GM19238 (cell line): ENCODE data around the gene PPA2.
A peak's percentile ranks its signal among the peaks of the same experiment; 100 is the strongest.

Source experiments
- DNase-seq: peaks from one replicate; pipeline ENCODE4 v3.0.0; 2011; ENCODE audit warnings: low spot score; ENCODE audit not compliant: insufficient read length

PPA2 gene

GRCh38 chr4:105399532-105400161 lies 74.2 kb downstream of the PPA2 start:
- DNase-seq, result no peak

- DNase-seq, result no peak
Observed at GRCh38 chr4:105392858-105393257, 81.0 kb downstream of the PPA2 start.

GRCh38 chr4:105389167-105389566 lies 84.7 kb downstream of the PPA2 start:
- DNase-seq, result no peak

DNA sequence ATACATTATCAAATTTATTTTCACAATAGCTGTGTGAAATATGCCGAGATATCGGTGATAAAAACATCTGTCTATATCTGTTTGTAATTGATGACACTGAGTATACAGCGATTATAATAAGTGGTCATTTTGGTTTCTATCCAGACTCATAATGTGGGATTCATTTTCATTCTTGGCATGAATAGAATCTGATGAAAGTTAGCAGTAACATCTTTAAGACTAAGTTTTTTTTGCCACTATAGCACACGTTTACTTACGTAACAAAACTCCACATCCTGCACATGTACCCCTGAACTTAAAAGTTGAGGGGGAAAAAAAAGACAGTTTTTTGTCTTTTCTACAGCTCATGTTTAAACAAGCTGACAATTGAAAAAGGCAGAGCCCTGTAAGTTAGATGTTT lies 86.4 kb downstream of the PPA2 start:
- DNase-seq, result no peak

DNA sequence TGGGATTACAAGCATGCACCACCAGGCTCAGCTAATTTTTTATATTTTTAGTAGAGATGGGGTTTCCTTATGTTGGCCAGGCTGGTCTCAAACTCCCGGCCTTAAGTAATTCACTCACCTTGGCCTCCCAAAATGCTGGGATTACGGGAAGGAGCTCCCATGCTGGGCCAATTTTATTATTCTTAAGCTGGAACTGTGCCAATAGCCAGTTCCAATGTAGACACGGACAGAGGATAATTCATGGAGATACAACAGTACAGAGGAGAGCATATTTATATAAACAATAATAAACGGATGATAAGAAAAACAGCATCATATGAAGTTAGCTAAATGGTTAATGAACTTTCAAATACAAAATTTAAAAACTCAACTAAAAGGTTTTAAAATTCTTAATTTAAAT lies 87.8 kb downstream of the PPA2 start:
- no peak for DNase-seq

- no peak for DNase-seq
Observed at GRCh38 chr4:105374071-105374470, 99.8 kb downstream of the PPA2 start.

GRCh38 chr4:105373324-105373723 lies 100.5 kb downstream of the PPA2 start:
- DNase-seq, result no peak

DNA sequence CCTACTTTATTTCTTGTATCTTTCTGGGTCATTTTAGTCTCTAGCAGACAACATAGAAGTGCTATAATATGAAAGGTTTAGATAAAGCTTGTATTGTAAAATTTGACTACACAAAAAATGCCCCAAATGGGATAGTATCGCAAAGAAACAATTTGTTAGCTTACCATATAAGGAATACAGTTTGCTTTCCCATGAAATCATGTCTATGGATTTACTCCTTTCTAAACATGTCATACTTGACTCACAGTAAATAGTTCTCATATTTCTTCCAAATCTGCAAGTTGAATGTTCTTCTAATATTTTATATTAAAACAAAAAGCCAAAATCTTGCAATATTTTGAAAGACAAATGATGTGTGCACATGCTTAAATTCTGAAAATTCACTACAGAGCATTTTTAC lies 103.9 kb downstream of the PPA2 start:
- DNase-seq, result no peak

- no peak for DNase-seq
Observed at GRCh38 chr4:105361053-105361452, 112.8 kb downstream of the PPA2 start.

- DNase-seq, result no peak
Observed at GRCh38 chr4:105357258-105357980, 116.4 kb downstream of the PPA2 start.

GRCh38 chr4:105356194-105356593 lies 117.7 kb downstream of the PPA2 start:
- no peak for DNase-seq

DNA sequence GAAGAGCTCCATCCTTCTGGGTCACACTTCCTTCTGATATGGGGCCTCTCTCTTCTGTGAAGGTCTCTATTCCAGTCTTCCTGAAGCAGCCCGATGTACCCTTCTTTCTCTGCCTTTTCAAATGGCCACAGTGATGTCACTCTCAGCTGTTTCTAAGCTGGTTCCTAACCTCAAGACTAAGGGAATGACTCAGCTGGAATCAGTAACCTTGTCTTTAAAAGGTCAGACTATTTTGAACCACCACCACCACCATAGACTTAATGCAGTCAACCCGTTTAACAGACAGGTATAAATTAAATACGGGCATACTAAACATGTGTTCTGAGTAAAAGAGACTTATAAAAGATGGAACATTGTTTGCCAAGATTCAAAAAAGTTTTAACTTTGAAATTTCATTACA lies 121.0 kb downstream of the PPA2 start:
- DNase-seq, result peak; percentile 2

GRCh38 chr4:105351861-105352260 lies 122.0 kb downstream of the PPA2 start:
- no peak for DNase-seq

DNA sequence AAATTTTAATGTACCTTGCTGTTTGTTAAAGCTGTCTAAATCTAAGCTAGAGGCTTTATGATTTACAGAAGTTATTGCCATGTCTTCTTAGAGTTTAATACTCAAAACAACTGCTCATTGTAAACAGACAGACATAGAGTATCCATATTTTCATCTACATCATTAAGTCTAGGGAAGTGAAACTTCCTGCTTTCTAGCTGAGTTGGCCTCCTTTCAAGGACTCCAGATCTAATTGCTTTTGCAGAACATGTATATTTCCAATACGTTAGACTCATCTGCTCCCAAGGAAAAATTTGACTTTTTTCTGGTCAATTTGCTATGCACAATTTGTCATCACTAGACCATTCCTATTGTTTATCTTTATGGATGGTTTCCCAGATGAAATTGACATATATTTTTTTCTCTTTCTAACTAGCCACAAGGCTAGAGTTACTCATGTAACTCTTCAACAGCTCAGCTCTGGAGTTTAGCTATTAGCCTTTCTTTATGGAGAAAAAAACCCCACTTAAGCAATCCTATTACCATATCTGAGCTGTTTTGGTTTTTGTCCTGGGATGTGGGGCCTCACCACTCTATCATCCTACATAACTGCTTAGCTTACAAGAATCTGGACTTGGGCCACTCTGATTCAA lies 122.9 kb downstream of the PPA2 start:
- no peak for DNase-seq

- DNase-seq, result no peak
Observed at GRCh38 chr4:105348719-105349118, 125.1 kb downstream of the PPA2 start.

- DNase-seq, result no peak
Observed at GRCh38 chr4:105346869-105347268, 127.0 kb downstream of the PPA2 start.

- no peak for DNase-seq
Observed at GRCh38 chr4:105345838-105346237, 128.0 kb downstream of the PPA2 start.

DNA sequence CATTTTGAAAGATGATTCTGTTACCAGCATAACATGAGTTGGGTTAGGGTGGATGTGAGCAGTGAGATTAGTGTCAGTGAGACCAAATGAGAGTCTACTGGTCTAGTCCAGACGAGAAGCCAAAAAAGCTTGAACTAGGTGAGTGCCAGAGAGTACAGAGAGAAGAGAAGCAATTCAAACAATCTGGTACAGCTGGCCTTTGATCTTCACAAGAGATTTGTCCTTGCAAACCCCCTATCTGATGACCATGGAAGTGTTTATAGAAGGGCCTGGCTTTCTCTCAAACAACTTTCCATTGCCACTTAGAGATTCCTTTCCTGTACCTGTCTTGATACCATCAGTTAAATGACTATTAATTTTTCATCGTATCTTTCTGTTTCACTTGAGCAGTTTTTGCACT lies 128.5 kb downstream of the PPA2 start:
- no peak for DNase-seq

- DNase-seq, result no peak
Observed at GRCh38 chr4:105344141-105344540, 129.7 kb downstream of the PPA2 start.

DNA sequence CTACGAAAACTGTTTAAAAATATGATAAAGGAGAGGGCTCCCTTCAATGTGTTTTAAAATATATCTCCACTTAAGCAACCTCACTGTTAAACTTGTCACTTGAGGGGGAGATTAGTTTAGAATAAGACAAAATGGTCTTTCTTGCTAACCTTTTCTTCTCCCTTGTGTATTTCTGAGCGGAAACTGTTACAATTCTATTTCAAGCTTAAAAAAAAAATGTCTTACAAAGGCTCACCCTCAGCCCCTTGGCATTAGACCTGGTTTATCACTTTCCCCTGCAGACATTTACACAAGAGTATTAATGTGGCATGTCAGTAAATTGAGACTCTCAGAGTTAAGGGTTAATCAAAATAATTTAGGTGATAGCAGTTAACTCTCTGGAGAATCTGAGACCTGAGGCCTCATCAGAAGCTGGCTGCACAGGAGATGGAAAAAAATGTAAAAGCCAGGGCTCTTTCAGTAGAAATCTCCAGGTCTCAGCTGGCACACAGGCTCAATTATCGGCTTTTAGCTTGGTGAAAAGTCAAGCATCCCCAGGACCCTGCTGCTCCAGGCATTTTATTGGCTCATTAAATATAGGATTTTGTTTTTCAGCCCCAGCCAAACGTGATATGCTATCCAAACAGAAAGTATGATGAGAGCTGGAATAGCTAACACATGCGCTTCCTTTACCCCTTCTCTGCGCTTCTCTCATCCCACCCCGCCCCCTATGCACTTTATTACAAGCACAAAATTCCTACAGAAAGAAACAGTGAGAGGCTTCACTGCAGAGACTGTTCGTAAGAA lies 130.5 kb downstream of the PPA2 start:
- DNase-seq, result no peak

DNA sequence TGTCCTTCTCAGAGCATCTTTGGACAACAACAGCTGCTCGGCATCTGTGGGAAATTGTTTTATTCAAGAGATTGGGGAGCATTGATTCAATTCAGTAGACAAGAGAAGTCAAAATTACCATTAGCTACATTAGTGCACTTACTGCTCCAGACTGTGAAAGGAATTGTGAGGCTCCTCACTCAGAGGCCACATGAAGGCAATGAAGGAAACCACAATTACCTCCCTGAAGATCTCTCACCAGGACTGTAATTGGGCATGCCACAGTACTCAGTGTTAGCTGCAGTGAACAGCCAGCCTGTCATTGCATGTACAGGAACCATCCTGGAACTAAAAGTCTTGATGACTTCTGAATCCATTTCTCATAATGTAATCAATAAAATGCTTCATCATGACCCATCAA lies 144.8 kb downstream of the PPA2 start:
- DNase-seq, result no peak

- no peak for DNase-seq
Observed at GRCh38 chr4:105327956-105328355, 145.9 kb downstream of the PPA2 start.
